ENCODE results near the gene ZNF274. TPM values are rescaled to one million over a fixed set of nuclear protein-coding genes. Genes with fewer than 3 reads are reported as not detected.

The ZNF274 gene
- total and polyA plus RNA-seq, 10 of the 15 experiments (the other 5 are each of a cell fraction or from before 2014, with no cell fraction given), result 2.7 to 17.6 (median 14.3) TPM

DNA sequence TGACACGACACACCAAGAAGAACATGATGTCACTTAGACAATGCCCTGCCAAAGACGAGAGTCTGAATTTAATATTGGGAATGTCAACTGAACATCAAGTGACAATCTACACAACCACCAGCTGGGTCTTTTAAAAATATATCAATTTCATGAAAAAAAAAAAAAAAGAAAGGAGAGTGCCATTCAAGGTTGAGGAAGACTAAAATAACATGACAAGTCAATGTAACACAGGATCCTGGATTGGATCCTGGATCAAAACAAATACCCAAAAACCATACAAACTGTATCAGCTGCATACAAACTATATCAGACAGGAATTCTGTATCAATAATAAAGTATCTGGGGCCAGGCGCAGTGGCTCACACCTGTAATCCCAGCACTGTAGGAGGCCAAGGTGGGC is 37.0 kb upstream of the ZNF274 start:
- POLR2A ChIA-PET, result no interaction called here
- no peak for FAIRE-seq
- ATAC-seq, result no peak

More for the DNA sequence above, 37.0 kb upstream of the ZNF274 start:
- no TSS peak for BruUV-seq (replicated peaks)
- no peak overlapping the region for H3K27ac ChIP-seq (ENCODE audit: control insufficient read depth, insufficient read depth)
- WGBS (ENCODE audit: insufficient coverage, insufficient replicate concordance, low lambda C conversion rate, missing lambda C conversion rate), result 98% methylated on average over 3 of the region's 3 CpGs
- in situ Hi-C loops (cut with MboI), result no loop called here
- ChIA-PET CTCF (no interaction called here), RAD21 (ENCODE audit: unreplicated experiment) (no interaction called here), SMC1A (ENCODE audit: uncharacterized antibody, unreplicated experiment) (no interaction called here)
- H3K79me2 ChIP-seq (ENCODE audit: control insufficient read depth, insufficient read depth, low read length), result no peaks in the 10 kb centered on the region
- no peaks in the 10 kb centered on the region for H3K4me1 ChIP-seq (ENCODE audit: control insufficient read depth, insufficient read depth, low read length)
- peaks cover 8% of the 10 kb centered on the region; the same call in 2 of the 3 replicates for H3K9me3 ChIP-seq (replicated peaks; ENCODE audit: control insufficient read depth, insufficient read depth, low read length)
- no peaks in the 10 kb centered on the region for H3K36me3 ChIP-seq (ENCODE audit: control insufficient read depth in 2 of 2, insufficient read depth in 2 of 2, low read length in 1 of 2)
- no peak for TF ChIP-seq WRNIP1 (IDR thresholded peaks at IDR 0.05; ENCODE audit: borderline replicate concordance, low read depth, low read length)
- TF ChIP-seq, protein P1, sequence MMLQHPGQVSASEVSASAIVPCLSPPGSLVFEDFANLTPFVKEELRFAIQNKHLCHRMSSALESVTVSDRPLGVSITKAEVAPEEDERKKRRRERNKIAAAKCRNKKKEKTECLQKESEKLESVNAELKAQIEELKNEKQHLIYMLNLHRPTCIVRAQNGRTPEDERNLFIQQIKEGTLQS (IDR thresholded peaks at IDR 0.05; ENCODE audit: borderline replicate concordance, extremely low read depth, low read depth, low read length), result no peak
- no peak for TF ChIP-seq REST (IDR thresholded peaks at IDR 0.05; ENCODE audit: low read depth, low read length)
- TF ChIP-seq ETV6 (conservative IDR thresholded peaks at IDR 0.05 in 1 of 2, IDR thresholded peaks at IDR 0.05 in 1 of 2; ENCODE audit: borderline replicate concordance in 1 of 2, low read depth in 1 of 2), result no peak
- no peak for TF ChIP-seq ZBTB40 (IDR thresholded peaks at IDR 0.05; ENCODE audit: borderline replicate concordance)
- no peak for TF ChIP-seq CREM (IDR thresholded peaks at IDR 0.05; ENCODE audit: low read depth)
- no peak for TF ChIP-seq SMAD5 (IDR thresholded peaks at IDR 0.05; ENCODE audit: low read depth)
- TF ChIP-seq STAT3 (IDR thresholded peaks at IDR 0.05; ENCODE audit: low read depth, low read length), result no peak
- TF ChIP-seq MXI1 (IDR thresholded peaks at IDR 0.05; ENCODE audit: low read depth, low read length), result no peak
- no peak for TF ChIP-seq GABPA (IDR thresholded peaks at IDR 0.05; ENCODE audit: low read depth)
- no peak for TF ChIP-seq SP1 (IDR thresholded peaks at IDR 0.05; ENCODE audit: low read depth, low read length)
- TF ChIP-seq, protein P2, sequence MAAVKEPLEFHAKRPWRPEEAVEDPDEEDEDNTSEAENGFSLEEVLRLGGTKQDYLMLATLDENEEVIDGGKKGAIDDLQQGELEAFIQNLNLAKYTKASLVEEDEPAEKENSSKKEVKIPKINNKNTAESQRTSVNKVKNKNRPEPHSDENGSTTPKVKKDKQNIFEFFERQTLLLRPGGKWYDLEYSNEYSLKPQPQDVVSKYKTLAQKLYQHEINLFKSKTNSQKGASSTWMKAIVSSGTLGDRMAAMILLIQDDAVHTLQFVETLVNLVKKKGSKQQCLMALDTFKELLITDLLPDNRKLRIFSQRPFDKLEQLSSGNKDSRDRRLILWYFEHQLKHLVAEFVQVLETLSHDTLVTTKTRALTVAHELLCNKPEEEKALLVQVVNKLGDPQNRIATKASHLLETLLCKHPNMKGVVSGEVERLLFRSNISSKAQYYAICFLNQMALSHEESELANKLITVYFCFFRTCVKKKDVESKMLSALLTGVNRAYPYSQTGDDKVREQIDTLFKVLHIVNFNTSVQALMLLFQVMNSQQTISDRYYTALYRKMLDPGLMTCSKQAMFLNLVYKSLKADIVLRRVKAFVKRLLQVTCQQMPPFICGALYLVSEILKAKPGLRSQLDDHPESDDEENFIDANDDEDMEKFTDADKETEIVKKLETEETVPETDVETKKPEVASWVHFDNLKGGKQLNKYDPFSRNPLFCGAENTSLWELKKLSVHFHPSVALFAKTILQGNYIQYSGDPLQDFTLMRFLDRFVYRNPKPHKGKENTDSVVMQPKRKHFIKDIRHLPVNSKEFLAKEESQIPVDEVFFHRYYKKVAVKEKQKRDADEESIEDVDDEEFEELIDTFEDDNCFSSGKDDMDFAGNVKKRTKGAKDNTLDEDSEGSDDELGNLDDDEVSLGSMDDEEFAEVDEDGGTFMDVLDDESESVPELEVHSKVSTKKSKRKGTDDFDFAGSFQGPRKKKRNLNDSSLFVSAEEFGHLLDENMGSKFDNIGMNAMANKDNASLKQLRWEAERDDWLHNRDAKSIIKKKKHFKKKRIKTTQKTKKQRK (IDR thresholded peaks at IDR 0.05; ENCODE audit: low read depth, low read length), result no peak
- no peaks in the 10 kb centered on the region for H3K27me3 ChIP-seq (replicated peaks in 1 of 2; ENCODE audit: control insufficient read depth in 2 of 2, insufficient read depth in 2 of 2, low read length in 1 of 2)
- DNase-seq (ENCODE audit: low read depth, low spot score), result no peak
- intact Hi-C loops (cut with micrococcal nuclease; ENCODE audit: unreplicated experiment), result no loop called here
- H3K4me2 ChIP-seq (ENCODE audit: control insufficient read depth, insufficient read depth), result no peak overlapping the region
- H3K9ac ChIP-seq (ENCODE audit: control insufficient read depth, insufficient read depth, low read length), result no peak overlapping the region
- no peaks in the 10 kb centered on the region for H4K20me1 ChIP-seq (ENCODE audit: control insufficient read depth, insufficient read depth)
- H3K4me3 ChIP-seq, result no peak overlapping the region
- no peak overlapping the region for H2AFZ ChIP-seq (ENCODE audit: control insufficient read depth, low read depth, low read length)
